HepG2 (cell line): ENCODE data around the gene EPHA4. TPM values are rescaled to one million over a fixed set of nuclear protein-coding genes. Genes with fewer than 3 reads are reported as not detected.

ENCODE experiments used
- ATAC-seq: fragments of 200-7000 bp; cut with Tn5 transposase; 3 replicates; pipeline ENCODE4 v1.9.1; 2020; ENCODE audit warnings: mild to moderate bottlenecking, moderate library complexity
- BruUV-seq: library from RNA; stranded (reverse); fragments of 400-500 nt; replicated peaks from 2 replicates; lab custom pipeline; 2021; lab: Mats Ljungman, UMichigan
- CTCF ChIA-PET: fragments of 300-600 bp; formaldehyde crosslinking; extraction: SDS; loops from one replicate; lab custom pipeline; 2021; ENCODE audit warnings: low total read pairs, inconsistent platforms, low intra/inter-chr PET ratio; lab: Yijun Ruan, JAX
- POLR2A ChIA-PET: fragments of 350-600 bp; sonication (Branson Sonifier 250); formaldehyde crosslinking; loops from one replicate; lab custom pipeline; 2020; ENCODE audit warnings: antibody characterized with exemption, inconsistent platforms; lab: Yijun Ruan, JAX
- DNase-seq: peaks from one replicate; pipeline ENCODE4 v3.0.0-alpha.2; 2015; ENCODE audit warnings: low spot score
- FAIRE-seq: peaks from 3 replicates; lab custom pipeline; 2011; peaks lifted over from hg19 to GRCh38; lab: Jason Lieb, UNC
- H2AFZ ChIP-seq: one replicate; pipeline ENCODE4 v1.6.1; 2011; ENCODE audit warnings: low read length, inconsistent platforms
- H3K27ac ChIP-seq: fragments of 300-600 bp; 3 replicates; pipeline ENCODE4 v1.8.0; 2011; ENCODE audit warnings: mixed run types, mild to moderate bottlenecking, mixed read lengths, low read length, inconsistent platforms; ENCODE audit not compliant: insufficient read depth; ENCODE audit errors: extremely low read length
- H3K27me3 ChIP-seq, 2 experiments: fragments of 200-600 bp in 1 of 2; 2 replicates in 1 of 2; 3 replicates in 1 of 2; pipeline versions ENCODE4 v1.6.0 to v1.8.0; 2011; ENCODE audit warnings: low read length in 2 of 2, mild to moderate bottlenecking in 2 of 2, moderate library complexity in 2 of 2, inconsistent platforms in 1 of 2; ENCODE audit not compliant: insufficient read depth in 2 of 2, control insufficient read depth in 1 of 2
- H3K36me3 ChIP-seq, 2 experiments: fragments of 200-600 bp in 1 of 2; replicated peaks in 1 of 2; 2 replicates in 1 of 2; 3 replicates in 1 of 2; pipeline versions ENCODE4 v1.5.1 to v1.8.0; 2011; ENCODE audit warnings: low read length in 2 of 2, inconsistent platforms in 1 of 2; ENCODE audit not compliant: insufficient read depth in 2 of 2, control insufficient read depth in 1 of 2
- H3K4me1 ChIP-seq: 2 replicates; pipeline ENCODE4 v1.5.1; 2012; ENCODE audit warnings: low read length, inconsistent platforms; ENCODE audit not compliant: insufficient read depth
- H3K4me2 ChIP-seq: 2 replicates; pipeline ENCODE4 v1.6.0; 2011; ENCODE audit warnings: low read depth, low read length, inconsistent platforms
- H3K4me3 ChIP-seq, 3 experiments: fragments of 200-600 bp in 1 of 3; sonication (generic), shearing (Covaris generic) in 1 of 3; replicated peaks in 1 of 3; 2 replicates each; pipeline ENCODE4 v1.5.1; 2011 to 2016; ENCODE audit warnings: low read length in 3 of 3, inconsistent platforms in 2 of 3, low read depth in 2 of 3, mild to moderate bottlenecking in 2 of 3, control low read depth in 1 of 3, mixed read lengths in 1 of 3; ENCODE audit not compliant: insufficient read depth in 1 of 3
- H3K79me2 ChIP-seq: one replicate; pipeline ENCODE4 v1.6.1; 2011; ENCODE audit warnings: low read length, inconsistent platforms; ENCODE audit not compliant: insufficient read depth
- H3K9ac ChIP-seq: 2 replicates; pipeline ENCODE4 v1.6.0; 2011; ENCODE audit warnings: mild to moderate bottlenecking, low read depth, low read length, inconsistent platforms; ENCODE audit not compliant: insufficient read depth
- H3K9me3 ChIP-seq: 2 replicates; pipeline ENCODE4 v1.5.1; 2012; ENCODE audit warnings: mild to moderate bottlenecking, low read length
- H4K20me1 ChIP-seq: 2 replicates; pipeline ENCODE4 v1.6.0; 2011; ENCODE audit warnings: inconsistent platforms, mild to moderate bottlenecking, low read length, moderate library complexity; ENCODE audit not compliant: insufficient read depth
- BRCA1 ChIP-seq: sonication (generic); formaldehyde crosslinking; IDR thresholded peaks from 2 replicates; pipeline ENCODE4 v1.4.0; 2020; ENCODE audit warnings: missing genetic modification reagents
- CREM ChIP-seq, 2 experiments: sonication (generic) in 1 of 2; formaldehyde crosslinking in 1 of 2; IDR thresholded peaks; 2 replicates each; pipeline versions ENCODE4 v1.4.0 to v1.6.1; 2016 to 2020; ENCODE audit warnings: antibody characterized with exemption in 1 of 2, mild to moderate bottlenecking in 1 of 2, missing genetic modification reagents in 1 of 2
- HMGXB3 ChIP-seq: sonication (generic); formaldehyde crosslinking; IDR thresholded peaks from 2 replicates; pipeline ENCODE4 v1.4.0; 2020; ENCODE audit warnings: missing genetic modification reagents, borderline replicate concordance
- MXD3 ChIP-seq: IDR thresholded peaks from 2 replicates; pipeline ENCODE4 v1.6.1; 2016; ENCODE audit warnings: mild to moderate bottlenecking, missing biosample characterization, missing genetic modification reagents
- MYPOP ChIP-seq: sonication (generic); formaldehyde crosslinking; IDR thresholded peaks from 2 replicates; pipeline ENCODE4 v1.8.1; 2023; ENCODE audit warnings: mild to moderate bottlenecking, moderate library complexity, missing genetic modification reagents
- PATZ1 ChIP-seq: sonication (generic); formaldehyde crosslinking; IDR thresholded peaks from 2 replicates; pipeline ENCODE4 v1.4.0; 2020; ENCODE audit warnings: missing genetic modification reagents
- PHF5A ChIP-seq: IDR thresholded peaks from one replicate; pipeline ENCODE4 v1.6.1; 2018; ENCODE audit warnings: low read depth, missing genetic modification reagents; ENCODE audit not compliant: unreplicated experiment
- SIN3A ChIP-seq: IDR thresholded peaks from 2 replicates; pipeline ENCODE4 v1.6.1; 2011; ENCODE audit warnings: low read depth, mild to moderate bottlenecking, control low read depth, low read length, borderline replicate concordance
- TFAP4 ChIP-seq: sonication (generic); IDR thresholded peaks from 2 replicates; pipeline ENCODE4 v1.6.1; 2016; ENCODE audit warnings: low read depth, borderline replicate concordance
- ZBTB14 ChIP-seq: sonication (generic); formaldehyde crosslinking; IDR thresholded peaks from 2 replicates; pipeline ENCODE4 v1.4.0; 2020; ENCODE audit warnings: missing genetic modification reagents
- ZNF816 ChIP-seq: sonication (generic); formaldehyde crosslinking; IDR thresholded peaks from 2 replicates; pipeline ENCODE4 v1.8.0; 2022; ENCODE audit warnings: missing genetic modification reagents, mild to moderate bottlenecking, borderline replicate concordance
- WGBS: methylation state at CpG from one replicate; pipeline ENCODE4 v1.1.6; 2017; ENCODE audit warnings: low lambda C conversion rate; 5-methylcytosine and 5-hydroxymethylcytosine counted together
- in situ Hi-C: cut with HindIII; loops from 2 replicates; pipeline ENCODE4 v1.10.0; 2017; ENCODE audit warnings: low pct_unique_long_range_greater_than_20kb; ENCODE audit not compliant: extremely low pct_ligation_motif_present
- intact Hi-C: fragments of 100-400 bp; cut with micrococcal nuclease; formaldehyde crosslinking; loops from one replicate; pipeline ENCODE4 v1.10.0; 2022; ENCODE audit not compliant: unreplicated experiment
- polyA plus RNA-seq, 8 experiments: library from polyadenylated mRNA; depleted of rRNA in 3 of 8; stranded (reverse) in 7 of 8; unstranded in 1 of 8; fragments of >200 nt; fragmentation: Illumina TruSeq in 4 of 8; extraction: Trizol in 4 of 8; gene quantifications; 2 replicates each; pipeline versions ENCODE4 v1.2.1 to v1.2.3, GENCODE V29; 2011 to 2016; ENCODE audit warnings: low read depth in 4 of 8, missing spikeins in 1 of 8, mixed read lengths in 1 of 8; ENCODE audit not compliant: insufficient read depth in 1 of 8
- total RNA-seq, 5 experiments: library from RNA; depleted of rRNA; stranded (reverse); fragments of >200 nt; fragmentation: Illumina TruSeq; extraction: Trizol; gene quantifications; 2 replicates each; pipeline ENCODE4 v1.2.3, GENCODE V29; 2016; ENCODE audit warnings: low read depth in 1 of 5

EPHA4 gene
- total and polyA plus RNA-seq, 2 of the 13 experiments (the other 11 are each of a cell fraction or from before 2014, with no cell fraction given) = not detected

- TF ChIP-seq ZBTB14 (no peak), ZNF816 (CRISPR knock-in tag) (no peak), BRCA1 (CRISPR knock-in tag) (no peak), MYPOP (CRISPR knock-in tag) (no peak), SIN3A (no peak)
- TF ChIP-seq, all 625 proteins: peak for 0
Measured at GRCh38 chr2:221482666-221483455, 89.2 kb downstream of the EPHA4 start (continued).

GRCh38 chr2:221480821-221481220 is 91.3 kb downstream of the EPHA4 start:
- DNase-seq (no peak), FAIRE-seq (no peak), ATAC-seq (no peak)
- 42% methylated on average over 3 of the region's 3 CpGs for WGBS
- no peaks in the 10 kb centered on the region for H3K27me3 ChIP-seq
- no peaks in the 10 kb centered on the region for H4K20me1 ChIP-seq
- no peak overlapping the region for H2AFZ ChIP-seq
- H3K4me2 ChIP-seq = no peak overlapping the region
- intact Hi-C loops = no loop called here
- no peaks in the 10 kb centered on the region for H3K4me1 ChIP-seq
- no peak overlapping the region for H3K9ac ChIP-seq
- H3K9me3 ChIP-seq = no peaks in the 10 kb centered on the region
- H3K4me3 ChIP-seq = no peak overlapping the region
- no peaks in the 10 kb centered on the region for H3K79me2 ChIP-seq
- POLR2A ChIA-PET = no interaction called here
- no peak overlapping the region for H3K27ac ChIP-seq
- H3K36me3 ChIP-seq = no peaks in the 10 kb centered on the region
- in situ Hi-C loops = no loop called here
- no TSS peak for BruUV-seq
- CTCF ChIA-PET = no interaction called here
- no peak for TF ChIP-seq PATZ1 (CRISPR knock-in tag)
- no peak for TF ChIP-seq PHF5A (CRISPR knock-in tag)
- TF ChIP-seq MXD3 (CRISPR knock-in tag) = no peak
- TF ChIP-seq TFAP4 = no peak
- TF ChIP-seq CREM (IDR thresholded peaks at IDR 0.05) = no peak
- TF ChIP-seq CREM (CRISPR knock-in tag; IDR thresholded peaks at IDR 0.05) = no peak
- TF ChIP-seq HMGXB3 = no peak
